Measurements from ENCODE around the gene PCDHGC4.

PCDHGC4 gene

DNA sequence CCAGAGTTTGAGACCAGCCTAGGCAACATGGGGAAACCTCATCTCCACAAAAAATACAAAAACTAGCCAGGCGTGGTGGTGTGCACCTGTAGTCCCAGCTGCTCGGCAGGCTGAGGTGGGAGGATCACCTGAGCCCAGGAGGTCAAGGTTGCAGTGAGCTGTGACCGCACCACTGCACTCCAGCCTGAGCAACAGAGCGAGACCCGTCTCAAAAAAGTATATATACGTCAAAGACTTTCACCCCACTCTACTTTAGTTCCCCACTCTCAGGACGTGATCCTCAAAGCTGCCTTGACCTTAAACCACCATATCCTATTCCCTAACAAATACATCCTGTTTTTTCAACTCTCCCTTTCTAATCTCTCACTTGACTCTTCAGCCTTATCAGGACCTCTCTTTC is 45.0 kb downstream of the PCDHGC4 start:
- no peak for DNase-seq (ENCODE audit: low read depth)

DNA sequence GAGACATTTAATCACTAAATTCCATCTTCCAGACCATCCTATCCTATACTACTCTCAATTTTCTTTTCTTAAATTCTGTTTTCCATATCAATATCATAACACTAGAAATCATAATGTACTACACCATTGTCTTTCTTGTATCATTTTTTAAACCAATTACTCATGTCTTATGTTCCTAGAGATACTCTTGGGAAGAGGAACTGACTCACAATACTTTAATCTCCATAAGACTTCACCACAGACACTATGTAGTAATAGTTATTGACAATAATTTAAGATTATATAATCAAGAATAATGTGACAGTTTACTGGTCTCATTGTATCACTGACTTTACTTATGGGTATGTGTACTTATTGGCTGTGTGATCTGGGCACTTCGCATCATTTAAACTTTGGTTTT is 47.9 kb downstream of the PCDHGC4 start:
- no peak for DNase-seq (ENCODE audit: low read depth)

DNA sequence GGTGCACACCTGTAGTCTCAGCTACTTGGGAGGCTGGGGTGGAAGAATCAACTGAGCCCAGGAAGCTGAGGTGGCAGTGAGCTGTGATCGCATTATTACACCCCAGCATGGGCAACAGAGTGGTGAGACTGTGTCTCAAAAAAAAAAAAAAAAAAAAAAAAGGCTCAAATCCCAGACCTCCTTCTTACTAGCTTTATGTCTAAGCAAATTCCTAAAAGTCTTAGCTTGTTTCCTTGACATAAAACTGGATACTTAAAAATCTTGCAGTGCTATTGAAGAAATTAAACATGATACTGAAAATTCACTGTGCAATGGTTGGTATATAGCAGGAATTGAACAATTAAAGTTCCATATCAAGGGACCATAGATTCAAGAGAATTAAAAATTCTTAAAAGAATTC is 49.1 kb downstream of the PCDHGC4 start:
- DNase-seq (ENCODE audit: low read depth), result no peak

GRCh38 chr5:141534492-141535213 is 49.8 kb downstream of the PCDHGC4 start:
- no peak for DNase-seq (ENCODE audit: low read depth)

All from amniotic epithelial cell (primary cell).